Activated B cell treated with CpG ODN at 0.5 μM for 24 hours (primary cell): ENCODE results near the gene GAB1. TPM values are rescaled to one million over a fixed set of nuclear protein-coding genes. Genes with fewer than 3 reads are reported as not detected.

ENCODE experiments used
- ATAC-seq: fragments of 200-7000 bp; cut with Tn5 transposase; one replicate; pipeline ENCODE4 v1.10.0; 2021; ENCODE audit warnings: low read depth, mild to moderate bottlenecking, moderate library complexity
- CTCF ChIA-PET: fragments of 350-600 bp; sonication (Branson Sonifier 250); formaldehyde crosslinking; loops from one replicate; lab custom pipeline; 2021; ENCODE audit warnings: antibody characterized with exemption; lab: Charles Lee
- POLR2A ChIA-PET: fragments of 350-600 bp; sonication (Branson Sonifier 250); formaldehyde crosslinking; loops from one replicate; lab custom pipeline; 2021; ENCODE audit warnings: antibody characterized with exemption; lab: Charles Lee
- DNase-seq: peaks from one replicate; pipeline ENCODE4 v3.0.0; 2022
- H3K27ac Mint-ChIP-seq: one replicate; pipeline ENCODE4 v1.8.0; 2020; ENCODE audit warnings: mixed read lengths
- H3K27me3 Mint-ChIP-seq: one replicate; pipeline ENCODE4 v1.8.0; 2021; ENCODE audit warnings: mixed read lengths
- H3K36me3 Mint-ChIP-seq: one replicate; pipeline ENCODE4 v1.8.0; 2021; ENCODE audit warnings: low read depth, mixed read lengths
- H3K4me1 Mint-ChIP-seq: one replicate; pipeline ENCODE4 v1.8.0; 2021; ENCODE audit warnings: mixed read lengths
- H3K4me3 Mint-ChIP-seq: one replicate; pipeline ENCODE4 v1.8.0; 2020; ENCODE audit warnings: mild to moderate bottlenecking, mixed read lengths
- H3K9me3 Mint-ChIP-seq: one replicate; pipeline ENCODE4 v1.8.0; 2020; ENCODE audit warnings: mixed read lengths
- intact Hi-C: fragments of 100-400 bp; cut with micrococcal nuclease; formaldehyde crosslinking; loops from one replicate; pipeline ENCODE4 v1.15.1; 2024
- total RNA-seq: library from RNA; stranded (reverse); gene quantifications from 2 replicates; pipeline ENCODE4 v1.2.3, GENCODE V29; 2022
- TF ChIP-seq, protein P1 (sequence below): fragments of 200-600 bp; IDR thresholded peaks from one replicate; pipeline ENCODE4 v1.8.0; 2022; ENCODE audit warnings: antibody characterized with exemption, mild to moderate bottlenecking

The GAB1 gene
- total RNA-seq, 1 donor from 2014 or later = 12.0 TPM

DNA sequence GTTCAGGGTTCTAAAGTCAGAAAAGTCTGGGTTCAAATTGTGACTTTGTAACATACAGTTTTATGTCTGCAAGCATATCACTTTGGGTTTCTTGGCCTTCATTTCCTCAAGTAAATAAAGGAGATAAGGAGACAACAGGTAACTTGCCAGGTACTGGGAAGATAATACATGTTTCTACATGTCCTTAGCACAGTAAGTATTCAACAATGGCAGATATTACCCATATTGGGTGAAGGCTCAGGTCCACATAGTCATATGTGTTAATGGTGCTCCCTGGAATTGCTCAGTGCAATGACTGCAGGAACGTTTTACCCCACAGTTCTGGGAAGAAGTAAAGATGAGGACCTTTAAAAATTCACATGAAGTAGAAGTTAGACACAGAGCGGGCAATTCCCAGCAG lies 35.8 kb upstream of the GAB1 start:
- ATAC-seq (no peak), DNase-seq (no peak)
- Mint-ChIP-seq H3K4me3 (no peak overlapping the region), H3K4me1 (no peaks in the 10 kb centered on the region), H3K9me3 (no peaks in the 10 kb centered on the region), H3K27ac (no peak overlapping the region), H3K36me3 (no peaks in the 10 kb centered on the region), H3K27me3 (no peaks in the 10 kb centered on the region)
- TF ChIP-seq, protein P1, sequence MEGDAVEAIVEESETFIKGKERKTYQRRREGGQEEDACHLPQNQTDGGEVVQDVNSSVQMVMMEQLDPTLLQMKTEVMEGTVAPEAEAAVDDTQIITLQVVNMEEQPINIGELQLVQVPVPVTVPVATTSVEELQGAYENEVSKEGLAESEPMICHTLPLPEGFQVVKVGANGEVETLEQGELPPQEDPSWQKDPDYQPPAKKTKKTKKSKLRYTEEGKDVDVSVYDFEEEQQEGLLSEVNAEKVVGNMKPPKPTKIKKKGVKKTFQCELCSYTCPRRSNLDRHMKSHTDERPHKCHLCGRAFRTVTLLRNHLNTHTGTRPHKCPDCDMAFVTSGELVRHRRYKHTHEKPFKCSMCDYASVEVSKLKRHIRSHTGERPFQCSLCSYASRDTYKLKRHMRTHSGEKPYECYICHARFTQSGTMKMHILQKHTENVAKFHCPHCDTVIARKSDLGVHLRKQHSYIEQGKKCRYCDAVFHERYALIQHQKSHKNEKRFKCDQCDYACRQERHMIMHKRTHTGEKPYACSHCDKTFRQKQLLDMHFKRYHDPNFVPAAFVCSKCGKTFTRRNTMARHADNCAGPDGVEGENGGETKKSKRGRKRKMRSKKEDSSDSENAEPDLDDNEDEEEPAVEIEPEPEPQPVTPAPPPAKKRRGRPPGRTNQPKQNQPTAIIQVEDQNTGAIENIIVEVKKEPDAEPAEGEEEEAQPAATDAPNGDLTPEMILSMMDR = no peak
- POLR2A ChIA-PET = no interaction called here
- CTCF ChIA-PET = no interaction called here
- intact Hi-C loops = no loop called here

- CTCF ChIA-PET = no interaction called here
- Mint-ChIP-seq H3K4me3 (no peak overlapping the region), H3K9me3 (no peaks in the 10 kb centered on the region), H3K4me1 (no peaks in the 10 kb centered on the region), H3K27ac (no peak overlapping the region), H3K36me3 (no peaks in the 10 kb centered on the region), H3K27me3 (no peaks in the 10 kb centered on the region)
- ATAC-seq = no peak
- TF ChIP-seq, protein P1 = no peak
- intact Hi-C loops = no loop called here
- DNase-seq = no peak
- POLR2A ChIA-PET = no interaction called here
Observed at GRCh38 chr4:143302536-143302935, 34.1 kb upstream of the GAB1 start.

GRCh38 chr4:143306788-143307187 lies 29.9 kb upstream of the GAB1 start:
- no peak for ATAC-seq
- CTCF ChIA-PET = no interaction called here

DNA sequence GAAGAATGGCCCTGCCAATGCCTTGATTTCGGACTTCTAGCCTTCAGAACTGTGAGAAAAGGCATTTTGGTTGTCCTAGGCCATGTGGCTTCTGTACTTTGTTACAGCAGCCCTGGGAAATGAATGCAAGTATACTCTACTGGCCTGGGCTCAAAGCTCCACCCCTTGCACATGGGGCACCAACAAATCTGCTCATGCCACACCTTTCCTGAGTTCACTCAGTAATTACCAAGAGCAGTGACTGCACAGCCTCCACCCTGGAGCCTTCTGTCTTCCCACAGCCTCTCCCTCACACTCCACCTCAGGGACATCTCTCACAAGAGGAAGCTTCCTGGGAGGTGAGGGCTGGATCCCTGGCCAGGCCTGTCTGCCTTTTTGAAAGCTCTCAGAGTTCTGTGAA lies 29.1 kb upstream of the GAB1 start:
- ATAC-seq (no peak), DNase-seq (no peak)
- TF ChIP-seq, protein P1 = no peak
- Mint-ChIP-seq H3K9me3 (no peaks in the 10 kb centered on the region), H3K36me3 (no peaks in the 10 kb centered on the region), H3K4me1 (no peaks in the 10 kb centered on the region), H3K4me3 (no peak overlapping the region), H3K27me3 (no peaks in the 10 kb centered on the region), H3K27ac (no peak overlapping the region)
- CTCF ChIA-PET = no interaction called here
- POLR2A ChIA-PET = no interaction called here
- intact Hi-C loops = no loop called here

More at GRCh38 chr4:143306788-143307187, 29.9 kb upstream of the GAB1 start:
- Mint-ChIP-seq H3K36me3 (no peaks in the 10 kb centered on the region), H3K27me3 (no peaks in the 10 kb centered on the region), H3K9me3 (no peaks in the 10 kb centered on the region), H3K4me3 (no peak overlapping the region), H3K27ac (no peak overlapping the region), H3K4me1 (no peaks in the 10 kb centered on the region)
- intact Hi-C loops = no loop called here
- TF ChIP-seq, protein P1 = no peak
- DNase-seq = no peak
- POLR2A ChIA-PET = no interaction called here

GRCh38 chr4:143308377-143308776 lies 28.3 kb upstream of the GAB1 start:
- no peak overlapping the region for H3K27ac Mint-ChIP-seq
- H3K27me3 Mint-ChIP-seq = no peaks in the 10 kb centered on the region
- no peaks in the 10 kb centered on the region for H3K4me1 Mint-ChIP-seq
- H3K36me3 Mint-ChIP-seq = no peaks in the 10 kb centered on the region
- DNase-seq (no peak), ATAC-seq (no peak)
- intact Hi-C loops = no loop called here
- TF ChIP-seq, protein P1 = no peak
- no peaks in the 10 kb centered on the region for H3K9me3 Mint-ChIP-seq
- ChIA-PET POLR2A (no interaction called here), CTCF (no interaction called here)
- H3K4me3 Mint-ChIP-seq = no peak overlapping the region
